Uterus (tissue), 2 donors: ENCODE measurements around the gene CCDC88A.

Experiments used
- POLR2A ChIP-seq, 2 donors: fragments of 450-650 bp; IDR thresholded peaks; one replicate each; pipeline ENCODE4 v1.6.1; 2016; ENCODE audit warnings: antibody characterized with exemption in 2 of 2, mild to moderate bottlenecking in 1 of 2, moderate library complexity in 1 of 2
- TF ChIP-seq, protein P1 (sequence below), 4 experiments: fragments of 200-600 bp in 2 of 4; fragments of 450-650 bp in 2 of 4; sonication (generic) in 2 of 4; IDR thresholded peaks; one replicate each; pipeline ENCODE4 v1.5.1; 2016 to 2019; ENCODE audit warnings: antibody characterized with exemption in 4 of 4, mild to moderate bottlenecking in 2 of 4, moderate library complexity in 1 of 4

DNA sequence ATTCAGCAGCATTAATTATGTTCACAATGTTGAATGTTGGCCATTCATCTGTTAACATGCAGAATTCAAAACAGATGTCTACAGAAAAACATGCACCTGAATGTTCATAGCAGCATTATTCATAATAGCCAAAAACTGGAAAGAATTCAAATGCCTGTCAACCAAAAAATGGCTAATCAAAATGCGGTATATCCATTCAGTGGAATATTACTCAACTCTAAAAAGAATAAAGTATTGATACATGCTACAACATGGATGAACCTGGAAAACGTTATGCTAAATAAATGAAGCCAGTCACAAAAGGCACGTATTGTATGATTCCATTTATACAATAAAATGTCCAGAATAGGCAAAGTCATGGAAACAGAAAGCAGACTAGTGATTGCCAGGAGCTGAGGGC is 68.0 kb downstream of the CCDC88A start:
- TF ChIP-seq, protein P1, sequence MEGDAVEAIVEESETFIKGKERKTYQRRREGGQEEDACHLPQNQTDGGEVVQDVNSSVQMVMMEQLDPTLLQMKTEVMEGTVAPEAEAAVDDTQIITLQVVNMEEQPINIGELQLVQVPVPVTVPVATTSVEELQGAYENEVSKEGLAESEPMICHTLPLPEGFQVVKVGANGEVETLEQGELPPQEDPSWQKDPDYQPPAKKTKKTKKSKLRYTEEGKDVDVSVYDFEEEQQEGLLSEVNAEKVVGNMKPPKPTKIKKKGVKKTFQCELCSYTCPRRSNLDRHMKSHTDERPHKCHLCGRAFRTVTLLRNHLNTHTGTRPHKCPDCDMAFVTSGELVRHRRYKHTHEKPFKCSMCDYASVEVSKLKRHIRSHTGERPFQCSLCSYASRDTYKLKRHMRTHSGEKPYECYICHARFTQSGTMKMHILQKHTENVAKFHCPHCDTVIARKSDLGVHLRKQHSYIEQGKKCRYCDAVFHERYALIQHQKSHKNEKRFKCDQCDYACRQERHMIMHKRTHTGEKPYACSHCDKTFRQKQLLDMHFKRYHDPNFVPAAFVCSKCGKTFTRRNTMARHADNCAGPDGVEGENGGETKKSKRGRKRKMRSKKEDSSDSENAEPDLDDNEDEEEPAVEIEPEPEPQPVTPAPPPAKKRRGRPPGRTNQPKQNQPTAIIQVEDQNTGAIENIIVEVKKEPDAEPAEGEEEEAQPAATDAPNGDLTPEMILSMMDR (IDR thresholded peaks at IDR 0.05): no peak
- TF ChIP-seq POLR2A (IDR thresholded peaks at IDR 0.05): no peak
